HEK293 (cell line): ENCODE data around the gene LRFN2.

Source experiments
- CTCF ChIA-PET: fragments of 350-600 bp; formaldehyde crosslinking; extraction: SDS; loops from one replicate; lab custom pipeline; 2021; ENCODE audit warnings: antibody characterized with exemption; lab: Yijun Ruan, JAX
- POLR2A ChIA-PET: fragments of 300-600 bp; formaldehyde crosslinking; extraction: SDS; loops from one replicate; lab custom pipeline; 2020; ENCODE audit warnings: antibody characterized with exemption, inconsistent platforms; lab: Yijun Ruan, JAX
- H3K27ac ChIP-seq: fragments of 200-500 bp; sonication (Bioruptor generic); 2 replicates; pipeline ENCODE4 v1.5.1; 2014; ENCODE audit warnings: low read depth, low read length, control low read depth, inconsistent platforms; ENCODE audit errors: extremely low read depth
- H3K36me3 ChIP-seq, 2 experiments: fragments of 200-500 bp in 1 of 2; sonication (Bioruptor generic) in 1 of 2; 1 replicate in 1 of 2; 2 replicates in 1 of 2; pipeline ENCODE4 v1.5.1; 2014 to 2017; ENCODE audit warnings: inconsistent platforms in 2 of 2, low read length in 2 of 2; ENCODE audit not compliant: control insufficient read depth in 2 of 2, insufficient read depth in 1 of 2
- H3K4me1 ChIP-seq: fragments of 200-500 bp; sonication (Bioruptor generic); 2 replicates; pipeline ENCODE4 v1.5.1; 2014; ENCODE audit warnings: mild to moderate bottlenecking, low read length, inconsistent platforms; ENCODE audit not compliant: control insufficient read depth, insufficient read depth
- H3K4me3 ChIP-seq: 2 replicates; pipeline ENCODE4 v1.5.1; 2011; ENCODE audit warnings: low read depth, mild to moderate bottlenecking, control low read depth, low read length, moderate library complexity
- H3K9me3 ChIP-seq: fragments of 200-500 bp; sonication (Bioruptor generic); 2 replicates; pipeline ENCODE4 v1.5.1; 2014; ENCODE audit warnings: low read depth, low read length, inconsistent platforms; ENCODE audit not compliant: control insufficient read depth, insufficient read depth
- CTCF ChIP-seq: fragments of 450-650 bp; formaldehyde crosslinking; IDR thresholded peaks from 2 replicates; pipeline ENCODE4 v1.5.1; 2016; ENCODE audit warnings: missing biosample characterization, missing genetic modification characterization
- HIC1 ChIP-seq: fragments of 450-650 bp; formaldehyde crosslinking; IDR thresholded peaks from 2 replicates; pipeline ENCODE4 v1.5.1; 2016; ENCODE audit warnings: missing biosample characterization, missing genetic modification characterization
- KLF1 ChIP-seq: fragments of 450-650 bp; formaldehyde crosslinking; IDR thresholded peaks from 2 replicates; pipeline ENCODE4 v1.5.1; 2016; ENCODE audit warnings: missing biosample characterization, missing genetic modification characterization
- OVOL3 ChIP-seq: fragments of 450-650 bp; formaldehyde crosslinking; IDR thresholded peaks from 2 replicates; pipeline ENCODE4 v1.5.1; 2016; ENCODE audit warnings: missing biosample characterization, missing genetic modification characterization
- PATZ1 ChIP-seq: fragments of 450-650 bp; formaldehyde crosslinking; IDR thresholded peaks from 2 replicates; pipeline ENCODE4 v1.5.1; 2016; ENCODE audit warnings: missing biosample characterization, missing genetic modification characterization
- ZNF214 ChIP-seq: fragments of 450-650 bp; formaldehyde crosslinking; IDR thresholded peaks from 2 replicates; pipeline ENCODE4 v1.5.1; 2017; ENCODE audit warnings: missing biosample characterization, mild to moderate bottlenecking, missing genetic modification characterization, borderline replicate concordance
- ZNF26 ChIP-seq: fragments of 450-650 bp; formaldehyde crosslinking; IDR thresholded peaks from 2 replicates; pipeline ENCODE4 v1.5.1; 2016; ENCODE audit warnings: missing biosample characterization, missing genetic modification characterization
- ZNF391 ChIP-seq: fragments of 450-650 bp; formaldehyde crosslinking; IDR thresholded peaks from 2 replicates; pipeline ENCODE4 v1.5.1; 2016; ENCODE audit warnings: low read depth, missing biosample characterization, missing genetic modification characterization, borderline replicate concordance
- ZNF621 ChIP-seq: fragments of 450-650 bp; formaldehyde crosslinking; IDR thresholded peaks from 2 replicates; pipeline ENCODE4 v1.5.1; 2017; ENCODE audit warnings: missing biosample characterization, missing genetic modification characterization
- ZNF624 ChIP-seq: fragments of 450-650 bp; formaldehyde crosslinking; IDR thresholded peaks from 2 replicates; pipeline ENCODE4 v1.5.1; 2017; ENCODE audit warnings: missing biosample characterization, missing genetic modification characterization
- ZNF677 ChIP-seq: fragments of 450-650 bp; IDR thresholded peaks from 2 replicates; pipeline ENCODE4 v1.5.0; 2018; ENCODE audit warnings: missing biosample characterization, mild to moderate bottlenecking, missing genetic modification characterization, moderate library complexity
- ZNF701 ChIP-seq: fragments of 450-650 bp; formaldehyde crosslinking; IDR thresholded peaks from 2 replicates; pipeline ENCODE4 v1.5.1; 2016; ENCODE audit warnings: missing biosample characterization, missing genetic modification characterization
- ZNF747 ChIP-seq: fragments of 450-650 bp; formaldehyde crosslinking; IDR thresholded peaks from 2 replicates; pipeline ENCODE4 v1.5.1; 2016; ENCODE audit warnings: missing biosample characterization, missing genetic modification characterization
- ZNF785 ChIP-seq: fragments of 450-650 bp; formaldehyde crosslinking; IDR thresholded peaks from 2 replicates; pipeline ENCODE4 v1.5.1; 2016; ENCODE audit warnings: missing biosample characterization, missing genetic modification characterization

LRFN2 gene

GRCh38 chr6:40426346-40427066 lies 160.7 kb downstream of the LRFN2 start:
- no peaks in the 10 kb centered on the region for H3K4me1 ChIP-seq
- no peak overlapping the region for H3K27ac ChIP-seq
- no peaks in the 10 kb centered on the region for H3K9me3 ChIP-seq
- POLR2A ChIA-PET = no interaction called here
- CTCF ChIA-PET = interaction anchor here (0.7 kb wide), 1 partner anchor 9 kb away, joined by 3 read pairs; no protein-coding TSS in a partner anchor
- TF ChIP-seq OVOL3 (tag by site-specific recombination) = no peak
- TF ChIP-seq ZNF701 = no peak
- TF ChIP-seq ZNF747 (tag by site-specific recombination) = no peak
- TF ChIP-seq ZNF26 = no peak
- TF ChIP-seq ZNF785 (tag by site-specific recombination) = no peak
- H3K4me3 ChIP-seq = no peak overlapping the region
- H3K36me3 ChIP-seq = no peaks in the 10 kb centered on the region

- TF ChIP-seq KLF1 (tag by site-specific recombination) = no peak
- no peak for TF ChIP-seq ZNF677
- no peak for TF ChIP-seq PATZ1
- no peak for TF ChIP-seq HIC1
- no peak for TF ChIP-seq ZNF214 (tag by site-specific recombination)
- no peak for TF ChIP-seq ZNF621
- TF ChIP-seq ZNF785 (tag by site-specific recombination) = no peak
- TF ChIP-seq ZNF391 = no peak
- TF ChIP-seq ZNF624 (tag by site-specific recombination) = no peak
- TF ChIP-seq CTCF (tag by site-specific recombination) = no peak
- no peak overlapping the region for H3K4me3 ChIP-seq
- H3K36me3 ChIP-seq = no peaks in the 10 kb centered on the region
- H3K27ac ChIP-seq = no peak overlapping the region
- POLR2A ChIA-PET = no interaction called here
- no peaks in the 10 kb centered on the region for H3K4me1 ChIP-seq
- CTCF ChIA-PET = no interaction called here
- H3K9me3 ChIP-seq = no peaks in the 10 kb centered on the region
Measured at GRCh38 chr6:40425192-40425919, 161.8 kb downstream of the LRFN2 start.
